B cell (primary cell): ENCODE results near the gene HDAC9.

Experiments used
- EZH2 ChIP-seq: IDR thresholded peaks from 2 replicates; pipeline ENCODE4 v1.6.1; 2012; ENCODE audit warnings: borderline replicate concordance, low read depth, mild to moderate bottlenecking, moderate library complexity, low read length; ENCODE audit not compliant: insufficient read depth, poor library complexity, severe bottlenecking
- TF ChIP-seq, protein P1 (sequence below): fragments of 200-600 bp; IDR thresholded peaks from one replicate; pipeline ENCODE4 v1.8.0; 2022; ENCODE audit warnings: antibody characterized with exemption, mild to moderate bottlenecking

DNA sequence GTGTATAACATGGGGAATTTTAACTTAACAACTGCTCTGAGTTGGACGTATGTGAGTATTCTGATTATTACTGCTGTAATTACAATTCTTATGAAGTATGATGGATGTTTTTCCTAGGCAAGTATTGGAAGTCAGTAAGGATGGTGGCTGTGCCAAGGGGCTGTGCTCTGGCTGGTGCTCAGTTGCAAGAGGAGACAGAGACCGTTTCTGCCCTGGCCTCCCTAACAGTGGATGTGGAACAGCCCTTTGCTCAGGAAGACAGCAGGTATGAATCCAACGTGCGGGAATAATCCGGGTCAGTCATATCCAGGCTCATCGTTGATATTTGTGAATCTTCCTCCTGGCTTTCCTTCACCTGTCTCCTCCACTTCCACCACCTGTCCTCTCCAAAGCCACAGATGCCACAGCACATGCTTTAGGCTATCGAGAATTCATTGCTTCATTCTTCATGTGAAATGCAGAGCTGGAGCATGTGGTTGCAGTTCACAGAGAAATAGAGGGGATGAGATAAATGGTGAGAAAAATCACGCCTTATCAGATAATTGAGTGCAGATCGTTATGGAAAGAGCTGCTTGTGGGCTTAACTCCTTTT is 480.2 kb downstream of the HDAC9 start:
- no peak for TF ChIP-seq EZH2
- TF ChIP-seq, protein P1, sequence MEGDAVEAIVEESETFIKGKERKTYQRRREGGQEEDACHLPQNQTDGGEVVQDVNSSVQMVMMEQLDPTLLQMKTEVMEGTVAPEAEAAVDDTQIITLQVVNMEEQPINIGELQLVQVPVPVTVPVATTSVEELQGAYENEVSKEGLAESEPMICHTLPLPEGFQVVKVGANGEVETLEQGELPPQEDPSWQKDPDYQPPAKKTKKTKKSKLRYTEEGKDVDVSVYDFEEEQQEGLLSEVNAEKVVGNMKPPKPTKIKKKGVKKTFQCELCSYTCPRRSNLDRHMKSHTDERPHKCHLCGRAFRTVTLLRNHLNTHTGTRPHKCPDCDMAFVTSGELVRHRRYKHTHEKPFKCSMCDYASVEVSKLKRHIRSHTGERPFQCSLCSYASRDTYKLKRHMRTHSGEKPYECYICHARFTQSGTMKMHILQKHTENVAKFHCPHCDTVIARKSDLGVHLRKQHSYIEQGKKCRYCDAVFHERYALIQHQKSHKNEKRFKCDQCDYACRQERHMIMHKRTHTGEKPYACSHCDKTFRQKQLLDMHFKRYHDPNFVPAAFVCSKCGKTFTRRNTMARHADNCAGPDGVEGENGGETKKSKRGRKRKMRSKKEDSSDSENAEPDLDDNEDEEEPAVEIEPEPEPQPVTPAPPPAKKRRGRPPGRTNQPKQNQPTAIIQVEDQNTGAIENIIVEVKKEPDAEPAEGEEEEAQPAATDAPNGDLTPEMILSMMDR = no peak
